ENCODE data around the gene LCN2.

GRCh38 chr9:128118971-128119665, 30.1 kb upstream of the LCN2 start:
- TF ChIP-seq ZBTB1 (CRISPR knock-in tag; IDR thresholded peaks at IDR 0.05; ENCODE audit: borderline replicate concordance, low read depth): no peak
- no peak for TF ChIP-seq SP1 (CRISPR knock-in tag; IDR thresholded peaks at IDR 0.05)
- no peak for TF ChIP-seq EZH2 (IDR thresholded peaks at IDR 0.05; ENCODE audit: borderline replicate concordance, low read depth, low read length)
- TF ChIP-seq ZNF23 (CRISPR knock-in tag; IDR thresholded peaks at IDR 0.05): no peak
- no peak for TF ChIP-seq ELF1 (tag; IDR thresholded peaks at IDR 0.05)
